ENCODE measurements around the gene ANKRD63. TPM values are rescaled to one million over a fixed set of nuclear protein-coding genes. Genes with fewer than 3 reads are reported as not detected.

ANKRD63 gene
- total and polyA plus RNA-seq, 4 experiments from 2014 or later: not detected

DNA sequence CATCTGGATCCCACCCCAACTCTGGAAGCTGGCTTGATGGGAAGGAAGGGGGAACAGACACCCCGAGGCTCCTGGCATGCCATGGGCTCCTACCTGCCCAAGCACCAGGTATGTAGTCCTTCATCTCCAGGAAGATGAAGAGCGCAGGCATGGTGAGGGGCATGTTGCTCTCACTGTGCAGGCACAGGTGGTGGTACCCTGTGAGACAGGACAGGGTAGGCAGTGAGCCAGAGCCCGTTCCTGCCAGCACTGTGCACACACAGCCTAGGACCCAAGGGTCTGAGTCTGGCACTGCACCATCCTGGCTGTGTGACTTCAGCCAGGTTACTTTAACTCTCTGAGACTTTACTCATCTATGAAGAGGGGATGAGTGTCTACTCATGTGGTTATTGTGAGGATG is 9.4 kb upstream of the ANKRD63 start:
- Mint-ChIP-seq H3K36me3 (peaks cover 18 to 61% of the 10 kb centered on the region in 2 donors), H3K4me1 (peaks cover 0 to 2% (median 0%) of the 10 kb centered on the region in 4 donors), H3K27ac (no peak overlapping the region), H3K4me3 (no peak overlapping the region), H3K9me3 (no peaks in the 10 kb centered on the region), H3K27me3 (no peaks in the 10 kb centered on the region)
- no peaks in the 10 kb centered on the region for H3K9me3 ChIP-seq (ENCODE audit: control insufficient read depth in 1 of 2, low read length in 2 of 2)
- CTCF ChIA-PET (ENCODE audit: partially characterized antibody): interaction anchor here (1.4 to 7.1 kb wide), 3 partner anchors 13 to 52 kb away, joined by 3 to 57 read pairs (median 10); partner anchors contain the start of gene PLCB2
- H3K27ac ChIP-seq (ENCODE audit: low read depth, low read length): no peak overlapping the region
- H3K27me3 ChIP-seq (ENCODE audit: insufficient read depth, low read length): no peaks in the 10 kb centered on the region
- H3K4me3 ChIP-seq (ENCODE audit: low read length in 2 of 2): no peak overlapping the region
- DNase-seq: no peak
- POLR2A ChIA-PET (ENCODE audit: partially characterized antibody): interaction anchor here (1.5 to 5.7 kb wide), 2 partner anchors 9 to 16 kb away, joined by 3 to 31 read pairs; partner anchors contain the start of genes ANKRD63 and PLCB2
- H3K36me3 ChIP-seq (ENCODE audit: insufficient read depth, low read length): peaks cover 40% of the 10 kb centered on the region
- H3K4me1 ChIP-seq (ENCODE audit: insufficient read depth, low read length): no peaks in the 10 kb centered on the region
- intact Hi-C loops (cut with micrococcal nuclease): no loop called here

DNA sequence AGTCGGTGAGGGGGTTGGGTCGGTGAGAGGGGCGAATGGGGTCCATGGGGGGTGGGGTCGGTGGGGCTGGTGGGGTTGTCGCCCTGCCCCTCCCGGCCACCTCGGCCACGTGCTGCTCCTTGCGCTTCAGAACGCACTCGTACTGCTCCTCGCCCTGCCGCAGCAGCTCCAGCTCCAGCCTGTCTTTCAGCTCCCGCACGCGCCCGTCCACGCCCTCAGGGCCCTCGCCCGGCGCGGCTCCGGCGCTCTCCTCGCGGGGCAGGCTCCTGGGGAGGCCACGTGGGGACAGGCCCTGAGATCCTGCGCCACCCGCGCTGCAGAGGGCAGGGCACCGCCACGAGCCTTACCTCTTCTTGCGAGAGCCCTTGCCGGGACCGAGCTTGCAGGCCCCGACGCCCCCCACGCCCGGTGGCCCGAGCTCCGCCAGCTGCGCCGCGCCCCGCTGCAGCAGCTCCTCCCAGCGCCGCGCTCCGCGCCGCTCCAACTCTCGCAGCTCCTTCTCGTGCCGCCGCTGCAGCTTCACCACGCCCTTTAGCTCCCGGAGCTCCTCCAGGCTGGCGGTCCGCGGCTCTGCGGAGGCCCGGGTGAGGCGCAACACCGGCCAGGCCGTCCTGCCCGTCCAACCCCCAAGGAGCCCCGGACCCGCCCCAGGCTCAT is 8.2 kb upstream of the ANKRD63 start:
- ChIA-PET POLR2A (ENCODE audit: partially characterized antibody) (interaction anchor here (5.7 kb wide), 1 partner anchor 17 kb away, joined by 31 read pairs; the partner anchor contains the start of gene PLCB2), CTCF (ENCODE audit: partially characterized antibody) (interaction anchor here (0.8 to 7.1 kb wide), 4 partner anchors 12 to 53 kb away, joined by 3 to 57 read pairs (median 16); partner anchors contain the start of gene PLCB2)
- no peak overlapping the region for H3K27ac Mint-ChIP-seq
- no peaks in the 10 kb centered on the region for H3K27me3 Mint-ChIP-seq
- H3K4me3 ChIP-seq (ENCODE audit: low read length in 2 of 2): no peak overlapping the region
- H3K9me3 Mint-ChIP-seq: no peaks in the 10 kb centered on the region
- H3K4me1 Mint-ChIP-seq: peaks cover 0 to 2% (median 0%) of the 10 kb centered on the region in 4 donors
- no peaks in the 10 kb centered on the region for H3K9me3 ChIP-seq (ENCODE audit: control insufficient read depth in 1 of 2, low read length in 2 of 2)
- DNase-seq: no peak
- H3K27ac ChIP-seq (ENCODE audit: low read depth, low read length): no peak overlapping the region
- no peak overlapping the region for H3K4me3 Mint-ChIP-seq
- intact Hi-C loops (cut with micrococcal nuclease): no loop called here
- H3K27me3 ChIP-seq (ENCODE audit: insufficient read depth, low read length): no peaks in the 10 kb centered on the region
- peaks cover 10 to 51% of the 10 kb centered on the region in 2 donors for H3K36me3 Mint-ChIP-seq
- H3K4me1 ChIP-seq (ENCODE audit: insufficient read depth, low read length): no peaks in the 10 kb centered on the region
- peaks cover 32% of the 10 kb centered on the region for H3K36me3 ChIP-seq (ENCODE audit: insufficient read depth, low read length)

DNA sequence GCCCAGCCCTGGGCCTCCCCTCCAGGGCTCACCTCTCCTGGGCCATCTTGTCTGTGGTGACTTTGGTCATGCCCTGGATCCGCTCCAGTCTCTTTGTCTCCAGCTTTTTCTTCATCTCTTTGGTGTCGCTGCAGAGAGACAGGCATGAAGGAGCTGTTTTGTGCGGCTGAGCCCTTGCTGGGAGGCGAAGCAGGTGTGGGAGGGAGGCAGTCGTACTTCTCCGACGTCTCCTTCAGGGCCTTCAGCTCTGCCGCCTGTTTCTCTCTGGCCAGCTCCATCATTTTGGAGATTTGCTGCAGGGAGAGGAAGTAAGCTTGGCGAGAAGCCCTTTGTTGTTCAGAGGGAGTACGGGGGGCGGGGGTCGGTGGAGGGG is 7.7 kb upstream of the ANKRD63 start:
- peaks cover 32% of the 10 kb centered on the region for H3K36me3 ChIP-seq (ENCODE audit: insufficient read depth, low read length)
- H3K27me3 Mint-ChIP-seq: no peaks in the 10 kb centered on the region
- H3K27ac Mint-ChIP-seq: no peak overlapping the region
- peaks cover 10 to 46% of the 10 kb centered on the region in 2 donors for H3K36me3 Mint-ChIP-seq
- H3K4me1 Mint-ChIP-seq: peaks cover 0 to under 1% (median 0%) of the 10 kb centered on the region in 4 donors
- ChIA-PET POLR2A (ENCODE audit: partially characterized antibody) (interaction anchor here (5.7 kb wide), 1 partner anchor 18 kb away, joined by 31 read pairs; the partner anchor contains the start of gene PLCB2), CTCF (ENCODE audit: partially characterized antibody) (interaction anchor here (0.8 to 7.1 kb wide), 4 partner anchors 11 to 48 kb away, joined by 3 to 57 read pairs (median 16); partner anchors contain the start of gene PLCB2)
- peaks cover 0 to under 1% (median 0%) of the 10 kb centered on the region in 8 donors for H3K9me3 Mint-ChIP-seq
- intact Hi-C loops (cut with micrococcal nuclease): no loop called here
- no peak overlapping the region for H3K27ac ChIP-seq (ENCODE audit: low read depth, low read length)
- no peak overlapping the region for H3K4me3 Mint-ChIP-seq
- no peaks in the 10 kb centered on the region for H3K27me3 ChIP-seq (ENCODE audit: insufficient read depth, low read length)
- no peaks in the 10 kb centered on the region for H3K4me1 ChIP-seq (ENCODE audit: insufficient read depth, low read length)
- no peaks in the 10 kb centered on the region for H3K9me3 ChIP-seq (ENCODE audit: control insufficient read depth in 1 of 2, low read length in 2 of 2)
- no peak for DNase-seq
- no peak overlapping the region for H3K4me3 ChIP-seq (ENCODE audit: low read length in 2 of 2)

DNA sequence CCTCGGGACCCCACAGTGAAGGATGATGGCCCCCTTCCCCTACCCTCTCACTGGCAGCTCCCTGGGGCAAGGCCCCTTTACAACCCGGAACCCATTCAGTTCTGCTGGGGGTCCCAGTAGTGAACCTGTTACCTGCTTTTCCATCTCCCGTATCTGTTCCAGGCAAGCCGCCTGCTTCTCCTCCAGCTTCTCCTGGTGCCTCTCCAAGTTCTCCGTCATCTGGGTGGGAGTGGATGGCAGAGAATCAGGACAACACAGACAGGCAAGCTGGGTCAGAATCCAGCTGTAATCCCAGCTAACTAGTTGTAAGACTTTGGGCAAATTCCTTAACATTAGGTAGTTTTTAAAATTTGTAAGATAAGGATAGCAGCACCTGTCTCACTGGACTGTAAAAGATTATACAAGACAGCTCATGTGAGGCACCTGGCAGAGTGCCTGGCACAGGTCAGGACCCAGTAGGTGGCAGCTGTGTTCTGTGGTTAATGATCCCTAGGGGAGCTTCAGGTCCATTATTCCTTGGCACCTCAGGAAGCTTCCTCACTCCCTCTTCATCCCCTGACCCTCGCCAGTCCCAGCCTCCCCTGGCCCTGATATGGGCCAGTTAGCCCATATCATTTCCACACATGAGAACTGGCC is 6.4 kb upstream of the ANKRD63 start:
- H3K4me3 Mint-ChIP-seq: no peak overlapping the region
- ChIA-PET POLR2A (ENCODE audit: partially characterized antibody) (interaction anchor here (5.7 kb wide), 1 partner anchor 19 kb away, joined by 31 read pairs; the partner anchor contains the start of gene PLCB2), CTCF (ENCODE audit: partially characterized antibody) (interaction anchor here (0.8 to 7.1 kb wide), 9 partner anchors 10 to 53 kb away, joined by 3 to 57 read pairs (median 4); partner anchors contain the start of gene PLCB2)
- no peak overlapping the region for H3K4me3 ChIP-seq (ENCODE audit: low read length in 2 of 2)
- H3K4me1 Mint-ChIP-seq: no peaks in the 10 kb centered on the region
- H3K27me3 ChIP-seq (ENCODE audit: insufficient read depth, low read length): no peaks in the 10 kb centered on the region
- peaks cover 10 to 39% of the 10 kb centered on the region in 2 donors for H3K36me3 Mint-ChIP-seq
- H3K27me3 Mint-ChIP-seq: no peaks in the 10 kb centered on the region
- H3K9me3 Mint-ChIP-seq: peaks cover 0 to 2% (median 0%) of the 10 kb centered on the region in 8 donors
- no peak overlapping the region for H3K27ac ChIP-seq (ENCODE audit: low read depth, low read length)
- no peak for DNase-seq
- intact Hi-C loops (cut with micrococcal nuclease): no loop called here
- H3K9me3 ChIP-seq (ENCODE audit: control insufficient read depth in 1 of 2, low read length in 2 of 2): no peaks in the 10 kb centered on the region
- H3K27ac Mint-ChIP-seq: peak overlapping the region in 1 of 7 donors; percentile 36
- H3K36me3 ChIP-seq (ENCODE audit: insufficient read depth, low read length): peaks cover 30% of the 10 kb centered on the region
- no peaks in the 10 kb centered on the region for H3K4me1 ChIP-seq (ENCODE audit: insufficient read depth, low read length)

DNA sequence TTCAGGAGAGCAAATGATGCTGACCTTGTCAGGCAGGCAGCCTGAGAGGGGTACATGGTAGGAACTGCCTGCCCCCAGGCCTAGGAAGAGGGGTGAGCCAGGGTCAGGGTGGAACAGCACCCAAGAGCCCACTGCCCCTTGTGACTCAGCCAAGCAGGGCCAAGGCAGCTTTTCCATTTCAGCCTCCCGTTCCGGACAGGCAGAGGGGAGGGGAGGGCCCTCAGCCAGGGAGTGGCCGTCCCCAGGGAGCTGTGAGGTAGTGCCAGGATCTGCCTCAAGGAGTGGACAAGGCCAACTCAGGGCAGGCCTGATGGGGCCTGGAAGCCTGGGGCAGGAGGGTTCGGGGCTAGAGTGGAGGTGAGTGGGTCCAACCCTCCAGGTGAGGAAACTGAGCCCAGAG is 5.1 kb upstream of the ANKRD63 start:
- POLR2A ChIA-PET (ENCODE audit: partially characterized antibody): interaction anchor here (1.0 to 1.6 kb wide), 3 partner anchors 9 to 21 kb away, joined by 3 to 7 read pairs (median 4); partner anchors contain the start of gene PLCB2

DNA sequence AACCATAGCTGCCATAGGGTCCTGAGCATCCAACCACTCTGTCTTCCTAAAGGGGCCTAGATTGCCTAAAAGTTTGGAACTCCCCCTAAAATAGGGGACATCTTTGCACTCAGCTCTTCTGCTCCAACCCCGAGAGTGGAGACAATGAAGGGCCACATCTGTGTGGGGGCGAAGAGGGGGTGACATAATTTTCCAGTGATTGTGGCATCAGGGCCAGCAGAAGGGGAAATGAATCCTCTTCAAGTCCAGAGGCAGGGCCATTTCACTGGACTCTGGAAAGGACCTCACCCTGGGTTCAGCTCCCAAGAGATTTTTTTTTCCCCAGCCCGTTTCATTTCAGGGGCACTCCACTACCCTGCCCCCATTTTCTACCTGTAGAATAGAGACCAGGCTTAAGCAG is 4.6 kb upstream of the ANKRD63 start:
- H3K36me3 ChIP-seq (ENCODE audit: insufficient read depth, low read length): peaks cover 17% of the 10 kb centered on the region

More for the DNA sequence above, 5.1 kb upstream of the ANKRD63 start:
- intact Hi-C loops (cut with micrococcal nuclease): no loop called here
- H3K27me3 Mint-ChIP-seq: no peaks in the 10 kb centered on the region
- no peak overlapping the region for H3K4me3 Mint-ChIP-seq
- Histone ChIP-seq H3K9me3 (ENCODE audit: control insufficient read depth in 1 of 2, low read length in 2 of 2) (no peaks in the 10 kb centered on the region), H3K27ac (ENCODE audit: low read depth, low read length) (no peak overlapping the region), H3K4me3 (ENCODE audit: low read length in 2 of 2) (no peak overlapping the region), H3K4me1 (ENCODE audit: insufficient read depth, low read length) (peaks cover 7% of the 10 kb centered on the region), H3K36me3 (ENCODE audit: insufficient read depth, low read length) (peaks cover 21% of the 10 kb centered on the region), H3K27me3 (ENCODE audit: insufficient read depth, low read length) (no peaks in the 10 kb centered on the region)
- CTCF ChIA-PET (ENCODE audit: partially characterized antibody): interaction anchor here (0.7 to 7.1 kb wide), 7 partner anchors 9 to 54 kb away, joined by 3 to 57 read pairs (median 6); partner anchors contain the start of gene PLCB2
- peaks cover 0 to 2% (median 0%) of the 10 kb centered on the region in 8 donors for H3K9me3 Mint-ChIP-seq
- DNase-seq: no peak
- peak overlapping the region in 2 of 7 donors; percentile 23 to 24 for H3K27ac Mint-ChIP-seq
- peaks cover 10 to 33% of the 10 kb centered on the region in 2 donors for H3K36me3 Mint-ChIP-seq
- peaks cover 0 to 5% (median 0%) of the 10 kb centered on the region in 4 donors for H3K4me1 Mint-ChIP-seq

More for the DNA sequence above, 4.6 kb upstream of the ANKRD63 start:
- H3K27me3 Mint-ChIP-seq: no peaks in the 10 kb centered on the region
- peaks cover 0 to 2% (median 0%) of the 10 kb centered on the region in 8 donors for H3K9me3 Mint-ChIP-seq
- peaks cover 0 to 5% (median 0%) of the 10 kb centered on the region in 4 donors for H3K4me1 Mint-ChIP-seq
- intact Hi-C loops (cut with micrococcal nuclease): no loop called here
- H3K4me3 Mint-ChIP-seq: no peak overlapping the region
- POLR2A ChIA-PET (ENCODE audit: partially characterized antibody): interaction anchor here (1.0 to 1.6 kb wide), 3 partner anchors 9 to 22 kb away, joined by 3 to 7 read pairs (median 4); partner anchors contain the start of gene PLCB2
- peak overlapping the region in 1 of 7 donors; percentile 66 for H3K27ac Mint-ChIP-seq
- no peak overlapping the region for H3K4me3 ChIP-seq (ENCODE audit: low read length in 2 of 2)
- no peak overlapping the region for H3K27ac ChIP-seq (ENCODE audit: low read depth, low read length)
- no peaks in the 10 kb centered on the region for H3K9me3 ChIP-seq (ENCODE audit: control insufficient read depth in 1 of 2, low read length in 2 of 2)
- CTCF ChIA-PET (ENCODE audit: partially characterized antibody): interaction anchor here (0.7 to 7.1 kb wide), 5 partner anchors 9 to 50 kb away, joined by 3 to 57 read pairs (median 6); partner anchors contain the start of gene PLCB2
- peaks cover 10 to 32% of the 10 kb centered on the region in 2 donors for H3K36me3 Mint-ChIP-seq
- no peaks in the 10 kb centered on the region for H3K27me3 ChIP-seq (ENCODE audit: insufficient read depth, low read length)
- no peak for DNase-seq
- H3K4me1 ChIP-seq (ENCODE audit: insufficient read depth, low read length): peaks cover 8% of the 10 kb centered on the region
